SH-SY5Y (cell line): ENCODE measurements around the gene SNAP25.

Source experiments
- GATA2 ChIP-seq: IDR thresholded peaks from 2 replicates; pipeline ENCODE4 v1.6.1; 2011; ENCODE audit warnings: mild to moderate bottlenecking, low read depth, low read length
- GATA3 ChIP-seq: IDR thresholded peaks from 2 replicates; pipeline ENCODE4 v1.6.1; 2011; ENCODE audit warnings: low read depth, mild to moderate bottlenecking, low read length, moderate library complexity

DNA sequence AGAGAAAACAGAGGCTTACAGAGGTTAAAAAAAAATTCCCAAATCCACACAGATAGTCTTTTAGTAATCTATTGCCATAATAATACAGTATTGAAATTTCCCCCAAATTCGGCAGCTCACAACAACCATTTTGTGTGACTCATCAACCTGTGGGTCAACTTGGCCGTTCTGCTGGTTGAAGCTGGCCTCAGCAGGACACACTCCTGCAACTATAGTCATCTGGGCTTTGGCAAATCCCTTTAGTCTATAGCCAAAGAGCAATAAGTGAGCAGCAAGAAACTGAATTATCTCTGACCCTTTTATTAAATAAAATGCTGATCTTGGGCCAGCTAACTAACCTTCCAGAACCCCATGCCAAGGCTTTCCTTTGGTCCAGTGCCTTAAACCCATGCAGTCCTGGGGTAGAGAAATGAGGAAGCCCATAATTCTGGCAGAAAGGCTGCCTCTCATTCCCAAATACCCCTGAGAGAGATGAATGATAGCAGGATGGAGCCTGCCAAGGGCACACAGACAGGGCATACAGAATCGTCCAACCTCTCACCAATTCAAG, 17.2 kb upstream of the SNAP25 start:
- no peak for TF ChIP-seq GATA2
- no peak for TF ChIP-seq GATA3
